Mucosa of descending colon (tissue), 3 donors: ENCODE data around the gene COPS6. TPM values are rescaled to one million over a fixed set of nuclear protein-coding genes. Genes with fewer than 3 reads are reported as not detected.

Experiments used
- ATAC-seq: fragments of 200-7000 bp; cut with Tn5 transposase; one replicate; pipeline ENCODE4 v1.9.1; 2020; ENCODE audit warnings: mild to moderate bottlenecking, moderate library complexity
- DNase-seq, 3 donors: peaks; one replicate each; pipeline ENCODE4 v3.0.0-alpha.2; 2020
- H3K36me3 ChIP-seq: fragments of 200-600 bp; one replicate; pipeline ENCODE4 v1.8.0; 2021; ENCODE audit warnings: low read depth, mild to moderate bottlenecking
- H3K4me1 ChIP-seq: fragments of 200-600 bp; one replicate; pipeline ENCODE4 v1.8.0; 2021; ENCODE audit warnings: low read depth, mild to moderate bottlenecking
- H3K4me3 ChIP-seq: fragments of 200-600 bp; one replicate; pipeline ENCODE4 v1.8.0; 2021; ENCODE audit warnings: mild to moderate bottlenecking
- H3K9me3 ChIP-seq: fragments of 200-600 bp; one replicate; pipeline ENCODE4 v1.8.0; 2021; ENCODE audit warnings: mild to moderate bottlenecking
- intact Hi-C, 2 donors: fragments of 100-400 bp; cut with DNase I in 1 of 2; cut with micrococcal nuclease in 1 of 2; formaldehyde crosslinking; loops; one replicate each; pipeline versions ENCODE4 v1.11.0 to v1.11.1; 2022; cut with DNase I, micrococcal nuclease
- long read RNA-seq, 2 donors: library from polyadenylated mRNA; unstranded; transcript quantifications; one replicate each; pipeline ENCODE4 v2.0.0, GENCODE V29; 2019 to 2021
- total RNA-seq, 3 donors: library from RNA; stranded (reverse); fragmentation: NEBNext Ultra II Directional in 2 of 3; extraction: Animal tissue kit (Norgen Biotek cat#: 25700) in 2 of 3; gene quantifications; one replicate each; pipeline versions ENCODE4 v1.2.1 to v1.2.4, GENCODE V29; 2021 to 2023
- TF ChIP-seq, protein P1 (sequence below): fragments of 200-600 bp; IDR thresholded peaks from one replicate; pipeline ENCODE4 v1.8.0; 2022; ENCODE audit warnings: antibody characterized with exemption, mild to moderate bottlenecking
- donor health status: DM: no; HTN: no; CAD: no; lungs with moderate emphysema.
- donor health status: DM: no; HTN: no; CAD: no.
- donor health status: DM: no; HTN: yes; CAD: no.

Gene COPS6
- total RNA-seq, result 10 to 100 TPM; 61.8 to 98.5 (median 76.1) TPM
- long read RNA-seq, donor 1, transcript COPS6-201 (10 exons, 1,432 nt), result major isoform, 165 of 187 reads
- long read RNA-seq, donor 1, partial matches to known transcripts, result 6 of 187 reads
- long read RNA-seq, donor 1, other reads (novel, unspliced or antisense), result 12 of 187 reads
- long read RNA-seq, donor 2, transcript COPS6-201 (10 exons, 1,432 nt), result major isoform, 124 of 136 reads
- long read RNA-seq, donor 2, partial matches to known transcripts, result 1 of 136 reads
- long read RNA-seq, donor 2, other reads (novel, unspliced or antisense), result 5 of 136 reads

DNA sequence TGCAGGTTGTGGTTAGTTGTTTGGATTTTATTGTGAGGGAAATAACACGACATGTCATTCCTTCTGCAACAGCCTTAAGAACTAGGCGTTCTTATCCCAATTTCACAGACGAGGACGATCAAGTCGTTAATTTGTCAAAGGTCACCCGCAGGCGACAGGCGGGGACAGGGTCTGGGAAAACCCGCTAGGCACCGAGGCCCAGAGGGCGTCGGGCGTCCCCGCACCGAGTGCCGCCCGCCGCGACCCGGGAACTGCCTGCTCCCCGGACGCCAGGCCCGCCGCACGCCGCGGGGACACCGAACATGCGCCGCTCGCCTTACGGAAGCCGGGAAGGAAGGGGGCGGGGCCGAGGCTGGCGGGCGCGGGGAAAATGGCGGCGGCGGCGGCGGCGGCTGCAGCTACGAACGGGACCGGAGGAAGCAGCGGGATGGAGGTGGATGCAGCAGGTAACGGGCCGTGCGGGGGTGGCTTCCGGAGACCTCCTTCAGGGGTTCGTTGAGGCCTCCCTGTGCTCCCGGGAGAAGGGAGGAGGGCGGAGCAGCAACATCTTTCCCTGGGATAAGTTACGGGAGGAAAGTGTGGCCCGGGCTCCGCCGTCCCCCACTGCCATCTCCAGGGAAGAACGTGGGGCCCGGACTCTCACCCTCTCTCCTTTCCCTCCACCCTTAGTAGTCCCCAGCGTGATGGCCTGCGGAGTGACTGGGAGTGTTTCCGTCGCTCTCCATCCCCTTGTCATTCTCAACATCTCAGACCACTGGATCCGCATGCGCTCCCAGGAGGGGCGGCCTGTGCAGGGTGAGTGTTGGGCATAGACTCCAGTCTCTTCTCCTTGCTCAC lies at the start of gene COPS6:
Gene COPS6 (plus strand): TSS at position 349 of the 837 bp plus-strand sequence. CDS start 22 bp downstream, at position 371.
- intact Hi-C loops, result no loop called here
- Histone ChIP-seq H3K4me1 (peaks cover 6% of the 10 kb centered on the region), H3K36me3 (peaks cover 7% of the 10 kb centered on the region), H3K9me3 (no peaks in the 10 kb centered on the region), H3K4me3 (peak within 1 kb of the TSS; percentile 82)
- peak; percentile 94 for ATAC-seq
- peak; percentile 90 to 93 (median 93) for DNase-seq
- TF ChIP-seq, protein P1, sequence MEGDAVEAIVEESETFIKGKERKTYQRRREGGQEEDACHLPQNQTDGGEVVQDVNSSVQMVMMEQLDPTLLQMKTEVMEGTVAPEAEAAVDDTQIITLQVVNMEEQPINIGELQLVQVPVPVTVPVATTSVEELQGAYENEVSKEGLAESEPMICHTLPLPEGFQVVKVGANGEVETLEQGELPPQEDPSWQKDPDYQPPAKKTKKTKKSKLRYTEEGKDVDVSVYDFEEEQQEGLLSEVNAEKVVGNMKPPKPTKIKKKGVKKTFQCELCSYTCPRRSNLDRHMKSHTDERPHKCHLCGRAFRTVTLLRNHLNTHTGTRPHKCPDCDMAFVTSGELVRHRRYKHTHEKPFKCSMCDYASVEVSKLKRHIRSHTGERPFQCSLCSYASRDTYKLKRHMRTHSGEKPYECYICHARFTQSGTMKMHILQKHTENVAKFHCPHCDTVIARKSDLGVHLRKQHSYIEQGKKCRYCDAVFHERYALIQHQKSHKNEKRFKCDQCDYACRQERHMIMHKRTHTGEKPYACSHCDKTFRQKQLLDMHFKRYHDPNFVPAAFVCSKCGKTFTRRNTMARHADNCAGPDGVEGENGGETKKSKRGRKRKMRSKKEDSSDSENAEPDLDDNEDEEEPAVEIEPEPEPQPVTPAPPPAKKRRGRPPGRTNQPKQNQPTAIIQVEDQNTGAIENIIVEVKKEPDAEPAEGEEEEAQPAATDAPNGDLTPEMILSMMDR, result no peak

DNA sequence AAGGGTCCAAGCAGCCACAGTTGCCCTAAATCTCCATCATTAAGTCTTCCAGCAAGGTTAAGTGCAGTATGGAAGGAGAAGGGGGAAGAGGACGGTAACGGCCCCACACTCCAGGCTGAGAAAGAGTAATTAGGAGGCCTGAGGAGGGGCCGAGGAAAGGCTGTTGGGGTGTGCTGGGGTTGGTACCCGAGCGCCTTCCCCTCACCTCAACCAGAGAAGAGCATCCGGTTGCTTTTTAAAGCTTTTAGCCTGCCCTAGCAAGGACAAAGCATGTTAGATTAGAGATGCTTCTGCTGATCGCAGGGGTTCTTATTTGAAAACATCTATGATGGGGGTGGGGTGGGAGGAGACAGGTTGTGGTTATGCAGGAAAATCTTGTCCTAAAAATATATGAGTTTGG lies 48.2 kb upstream of the COPS6 start:
- H3K9me3 ChIP-seq, result no peaks in the 10 kb centered on the region
- no peaks in the 10 kb centered on the region for H3K4me1 ChIP-seq
- TF ChIP-seq, protein P1, result no peak
- no peak for ATAC-seq
- H3K36me3 ChIP-seq, result no peaks in the 10 kb centered on the region
- no peak for DNase-seq
- H3K4me3 ChIP-seq, result no peak overlapping the region
- intact Hi-C loops, result no loop called here

DNA sequence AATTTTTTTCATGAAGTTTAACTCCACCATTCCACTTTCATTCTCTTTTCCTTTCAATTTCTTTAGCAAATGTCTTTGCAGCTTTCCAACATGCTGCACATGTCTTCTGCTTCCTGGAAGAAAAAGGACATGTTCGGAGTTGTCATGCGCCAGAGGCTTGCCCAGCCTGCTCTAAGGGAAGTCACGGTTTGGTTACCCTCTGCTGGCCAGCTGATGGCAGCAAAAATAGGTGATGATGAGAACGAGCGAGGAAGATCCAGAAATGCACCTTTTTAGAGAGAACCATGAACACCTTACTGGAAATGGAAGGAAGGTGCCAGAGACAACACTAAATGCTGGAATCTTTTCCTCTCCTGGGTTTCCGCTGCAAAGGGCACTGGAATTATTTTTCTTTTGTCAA lies 44.1 kb upstream of the COPS6 start:
- ATAC-seq, result peak; percentile 73
- peak in 2 of 3 donors; percentile 59 to 60 for DNase-seq
- H3K4me3 ChIP-seq, result no peak overlapping the region
- intact Hi-C loops, result no loop called here
- H3K4me1 ChIP-seq, result peaks cover 4% of the 10 kb centered on the region
- no peaks in the 10 kb centered on the region for H3K36me3 ChIP-seq
- H3K9me3 ChIP-seq, result no peaks in the 10 kb centered on the region
- TF ChIP-seq, protein P1, result no peak

DNA sequence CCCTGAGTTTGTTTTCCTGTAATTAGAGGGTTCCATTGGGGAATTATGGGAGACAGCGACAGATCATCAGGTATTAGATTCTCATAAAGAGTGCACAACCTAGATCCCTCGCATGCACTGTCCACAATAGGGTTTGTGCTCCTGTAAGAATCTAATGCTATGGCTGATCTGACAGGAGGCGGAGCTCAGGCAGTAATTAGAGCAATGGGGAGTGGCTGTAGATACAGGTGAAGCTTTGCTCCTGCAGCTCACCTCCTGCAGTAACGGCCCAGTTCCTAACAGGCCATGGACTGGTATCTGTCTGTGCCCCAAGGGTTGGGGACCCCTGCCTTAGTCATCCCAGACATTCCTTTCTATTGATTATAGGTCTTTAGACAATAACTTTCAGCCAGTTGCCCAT lies 40.1 kb upstream of the COPS6 start:
- TF ChIP-seq, protein P1, result no peak

DNA sequence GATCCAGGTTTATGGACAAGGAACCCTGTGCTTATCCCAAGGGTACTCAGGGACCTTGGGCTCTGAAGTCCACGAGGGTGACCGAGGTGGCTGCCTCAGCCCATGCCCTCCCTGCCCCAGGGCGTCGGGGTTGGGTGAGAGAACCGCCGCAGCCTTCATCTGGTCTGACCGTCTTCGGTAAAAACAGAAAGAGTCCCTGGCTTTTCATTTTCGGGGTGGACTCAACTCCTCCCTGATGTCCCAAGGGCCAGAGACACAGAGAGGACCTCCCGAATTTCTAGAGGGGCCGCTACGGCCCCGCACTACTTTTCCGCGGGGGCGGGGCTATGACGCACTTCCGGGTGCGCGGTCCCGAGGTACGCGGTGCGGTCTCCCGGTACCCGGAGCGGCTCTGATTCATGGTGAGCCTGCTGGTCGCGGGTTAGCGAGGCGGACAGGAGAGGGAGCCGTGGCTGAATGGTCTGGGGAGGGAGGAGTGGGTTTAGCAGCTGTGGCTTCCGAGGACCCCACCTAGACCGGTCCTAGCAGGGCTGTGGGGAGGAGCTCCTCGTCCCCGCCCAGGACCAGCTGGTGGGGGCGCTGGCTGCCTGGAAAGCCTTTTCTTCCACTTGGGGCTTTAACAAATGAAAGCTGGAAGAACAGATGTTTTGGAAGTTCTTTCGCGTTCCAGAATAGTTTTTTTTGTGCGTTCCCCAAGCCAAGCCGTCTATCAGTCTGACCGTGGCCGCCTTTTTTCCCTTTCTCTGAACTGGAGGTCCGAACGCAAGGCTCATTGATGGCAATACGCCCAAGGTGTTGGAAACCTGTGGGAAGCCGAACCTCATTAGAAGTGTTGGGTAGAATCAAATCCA lies 39.1 kb upstream of the COPS6 start, which contains the start of gene ZSCAN21:
Gene ZSCAN21 (plus strand): TSS at position 334 of the 851 bp plus-strand sequence. CDS start 7,233 bp downstream, outside the sequence.
- ATAC-seq (peak; percentile 91), DNase-seq (peak; percentile 89 to 90 (median 89))
- H3K4me3 ChIP-seq, result peak within 1 kb of the TSS; percentile 65
- intact Hi-C loops, result loop anchor here (5.0 to 10.0 kb wide), 2 partner anchors 55 to 57 kb away; no protein-coding TSS in a partner anchor
- no peaks in the 10 kb centered on the region for H3K36me3 ChIP-seq
- no peaks in the 10 kb centered on the region for H3K9me3 ChIP-seq
- peaks cover 17% of the 10 kb centered on the region for H3K4me1 ChIP-seq
- TF ChIP-seq, protein P1, result no peak

More for the DNA sequence above, 40.1 kb upstream of the COPS6 start:
- no peaks in the 10 kb centered on the region for H3K36me3 ChIP-seq
- ATAC-seq (peak; percentile 31), DNase-seq (peak in 1 of 3 donors; percentile 40)
- H3K4me1 ChIP-seq, result peaks cover 15% of the 10 kb centered on the region
- no peak overlapping the region for H3K4me3 ChIP-seq
- H3K9me3 ChIP-seq, result no peaks in the 10 kb centered on the region
- intact Hi-C loops, result no loop called here
